Stimulated activated effector memory CD8-positive, alpha-beta T cell treated with anti-CD3 and anti-CD28 coated beads, Interleukin-12 subunit alpha, Interleukin-12 subunit beta, amount 100 ng/mL, for 72 hours (primary cell): Measurements from ENCODE around the gene LONP1.
A peak's percentile ranks its signal among the peaks of the same experiment; 100 is the strongest.
"Not testable (repeated sequence)": the region's sequence is repeated elsewhere in the genome, so short reads cannot be mapped to it uniquely, and the experiment has no call there.

Experiments used
- ATAC-seq: fragments of 150-1000 bp; cut with Tn5 transposase; 2 replicates; pipeline ENCODE4 v1.10.0; 2021
- DNase-seq, 2 donors: peaks; one replicate each; pipeline ENCODE4 v3.0.0; 2021 to 2022; ENCODE audit warnings: low spot score in 2 of 2
- H3K27ac Mint-ChIP-seq: one replicate; pipeline ENCODE4 v1.8.0; 2022; ENCODE audit warnings: mild to moderate bottlenecking, mixed read lengths
- H3K36me3 Mint-ChIP-seq: one replicate; pipeline ENCODE4 v1.8.0; 2022; ENCODE audit warnings: mild to moderate bottlenecking, mixed read lengths
- H3K4me1 Mint-ChIP-seq: one replicate; pipeline ENCODE4 v1.8.0; 2022; ENCODE audit warnings: mixed read lengths
- H3K4me3 Mint-ChIP-seq: one replicate; pipeline ENCODE4 v1.8.0; 2022; ENCODE audit warnings: mild to moderate bottlenecking, mixed read lengths
- H3K9me3 Mint-ChIP-seq: one replicate; pipeline ENCODE4 v1.8.0; 2022; ENCODE audit warnings: mixed read lengths

LONP1 gene

DNA sequence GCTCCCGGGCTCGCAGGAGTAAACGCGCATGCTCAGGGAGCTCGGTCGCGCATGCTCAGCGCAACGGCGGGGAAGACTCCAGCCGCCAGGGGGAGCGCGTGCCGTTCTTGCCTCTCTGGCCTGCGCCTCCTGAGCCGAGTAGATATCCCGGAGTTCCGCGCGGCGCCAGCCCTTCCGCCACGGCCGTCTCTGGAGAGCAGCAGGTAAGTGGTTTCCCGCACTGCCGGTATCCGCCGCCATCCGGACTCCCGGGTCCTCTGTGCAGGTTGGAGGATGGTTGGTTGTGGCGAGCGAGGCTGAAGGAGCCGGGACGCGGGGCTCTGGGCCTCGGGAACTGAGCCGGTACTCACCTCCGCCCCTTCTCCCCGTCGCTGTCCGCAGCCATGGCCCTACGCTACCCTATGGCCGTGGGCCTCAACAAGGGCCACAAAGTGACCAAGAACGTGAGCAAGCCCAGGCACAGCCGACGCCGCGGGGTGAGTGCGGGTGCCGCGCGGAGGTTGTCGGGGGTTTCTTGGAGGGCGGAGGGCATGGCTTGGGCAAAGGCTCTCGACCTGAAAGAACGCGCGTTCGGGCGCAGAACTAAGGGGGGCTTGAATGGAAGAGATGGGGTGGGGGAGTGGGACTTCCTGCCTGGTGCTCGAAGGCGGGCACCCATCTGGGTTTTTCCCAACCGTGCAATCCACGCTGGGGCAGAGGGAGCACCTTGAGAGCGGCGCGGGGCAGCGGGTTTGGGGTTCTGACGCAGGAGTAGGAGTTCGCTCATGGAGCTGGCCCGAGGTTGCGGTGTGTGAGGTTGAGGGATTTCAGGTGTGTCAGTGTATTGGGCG, 29.6 kb downstream of the LONP1 start, which contains the start of gene RPL36:
RPL36 (plus strand) TSS at position 171 of the 830 bp plus-strand sequence; CDS start at position 384, 213 bp downstream.
- peaks cover 59% of the 10 kb centered on the region for H3K4me1 Mint-ChIP-seq
- H3K9me3 Mint-ChIP-seq, result no peaks in the 10 kb centered on the region
- peak; percentile 100 for DNase-seq
- H3K36me3 Mint-ChIP-seq, result peaks cover 67% of the 10 kb centered on the region
- peak within 1 kb of the TSS; percentile 99 for H3K27ac Mint-ChIP-seq
- peak; percentile 68 for ATAC-seq
- peak within 1 kb of the TSS; percentile 99 for H3K4me3 Mint-ChIP-seq

DNA sequence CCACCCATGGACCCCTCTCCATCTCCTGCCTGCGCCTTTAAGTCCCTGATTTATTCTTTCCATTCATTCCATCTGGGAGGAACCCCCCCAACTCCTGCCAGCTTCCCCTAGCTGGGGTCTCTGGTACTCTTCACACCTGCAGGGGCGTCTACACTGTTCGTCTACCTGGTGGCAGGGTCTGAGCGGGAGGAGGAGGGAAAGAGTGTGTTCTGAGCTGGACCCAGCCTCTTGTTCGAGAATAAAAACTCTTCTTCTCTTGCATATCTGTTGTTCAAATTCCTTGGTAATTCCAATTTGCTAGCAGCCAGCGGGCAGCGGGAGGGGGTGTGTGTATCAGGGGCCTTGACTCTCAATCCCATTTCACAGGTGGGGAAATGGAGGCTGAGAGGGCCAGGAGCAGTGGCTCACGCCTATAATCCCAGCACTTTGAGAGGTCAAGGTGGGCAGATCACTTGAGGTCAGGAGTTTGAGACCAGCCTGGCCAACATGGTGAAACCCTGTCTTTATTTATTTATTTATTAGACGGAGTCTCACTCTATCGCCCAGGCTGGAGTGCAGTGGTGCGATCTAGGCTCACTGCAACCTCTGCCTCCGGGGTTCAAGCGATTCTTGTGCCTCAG, 31.6 kb downstream of the LONP1 start:
- peaks cover 39% of the 10 kb centered on the region for H3K4me1 Mint-ChIP-seq
- H3K9me3 Mint-ChIP-seq, DNase-seq, ATAC-seq: not testable (repeated sequence)
- peak overlapping the region; percentile 75 for H3K4me3 Mint-ChIP-seq
- H3K36me3 Mint-ChIP-seq, result peaks cover 47% of the 10 kb centered on the region
- H3K27ac Mint-ChIP-seq, result peak overlapping the region; percentile 46

GRCh38 chr19:5687360-5688198, 32.4 kb downstream of the LONP1 start:
- Mint-ChIP-seq H3K36me3 (peaks cover 39% of the 10 kb centered on the region), H3K9me3 (no peaks in the 10 kb centered on the region), H3K27ac (peak overlapping the region; percentile 68)

DNA sequence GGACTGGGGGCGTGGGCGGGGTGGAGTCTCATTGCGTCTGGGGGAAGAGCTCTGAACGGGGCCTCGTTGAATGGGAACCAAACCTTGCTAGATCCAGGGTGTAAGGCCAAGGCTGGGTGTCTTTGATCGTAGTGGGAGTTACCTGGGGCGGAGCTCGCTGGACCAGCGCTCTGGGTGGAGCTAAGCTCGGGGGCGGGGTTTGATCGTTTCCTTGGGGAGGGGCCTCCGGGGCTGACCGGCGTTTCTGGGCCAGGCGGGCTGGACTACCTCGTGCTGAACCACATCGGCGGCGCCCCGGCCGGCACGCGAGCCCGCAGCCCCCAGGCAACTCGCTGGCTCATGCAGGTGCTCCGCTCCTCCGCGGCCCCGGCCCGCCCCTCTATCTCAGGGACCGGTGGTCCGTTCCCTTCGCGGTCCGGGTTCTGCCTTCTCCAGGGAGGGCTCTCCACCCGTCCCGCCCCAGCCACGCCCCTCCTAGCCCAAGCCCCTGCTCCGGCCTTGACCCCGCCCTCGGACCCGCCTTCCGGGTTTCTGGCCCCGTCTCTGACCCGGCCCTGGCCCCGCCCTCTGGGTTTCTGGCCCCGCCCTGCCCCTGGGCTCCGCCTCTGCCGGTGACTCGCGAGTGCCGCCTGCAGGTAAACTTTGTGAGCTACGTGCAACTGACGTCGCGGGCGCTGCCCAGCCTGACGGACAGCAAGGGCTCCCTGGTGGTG, 33.1 kb downstream of the LONP1 start:
- Mint-ChIP-seq H3K9me3 (no peaks in the 10 kb centered on the region), H3K36me3 (peaks cover 31% of the 10 kb centered on the region), H3K4me1 (peaks cover 30% of the 10 kb centered on the region), H3K4me3 (peak overlapping the region; percentile 75), H3K27ac (peak overlapping the region; percentile 68)
- peak; percentile 77 for ATAC-seq
- DNase-seq, result peak; percentile 100

More at GRCh38 chr19:5687360-5688198, 32.4 kb downstream of the LONP1 start:
- Mint-ChIP-seq H3K4me3 (peak overlapping the region; percentile 75), H3K4me1 (peaks cover 31% of the 10 kb centered on the region)
- ATAC-seq, result no peak
- no peak for DNase-seq

DNA sequence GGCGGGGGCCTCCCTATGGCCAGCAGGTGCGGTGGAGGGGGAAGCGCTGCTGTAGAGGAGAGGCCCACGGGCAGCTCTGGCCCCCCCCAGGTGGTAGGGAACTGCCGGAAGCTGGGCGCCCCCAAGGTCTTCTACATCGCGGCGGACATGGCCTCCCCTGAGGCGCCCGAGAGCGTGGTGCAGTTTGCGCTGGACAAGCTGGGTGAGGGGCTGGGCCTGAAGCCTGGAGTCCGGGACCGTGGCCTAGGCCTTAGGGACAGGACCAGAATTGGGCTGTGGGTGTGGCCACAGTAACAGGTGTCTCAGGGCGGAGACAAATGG, 33.7 kb downstream of the LONP1 start:
- peaks cover 35% of the 10 kb centered on the region for H3K4me1 Mint-ChIP-seq
- ATAC-seq (no peak), DNase-seq (no peak)
- peaks cover 31% of the 10 kb centered on the region for H3K36me3 Mint-ChIP-seq
- H3K9me3 Mint-ChIP-seq, result no peaks in the 10 kb centered on the region
- peak overlapping the region; percentile 68 for H3K27ac Mint-ChIP-seq
- peak overlapping the region; percentile 75 for H3K4me3 Mint-ChIP-seq

- DNase-seq (no peak), ATAC-seq (no peak)
- H3K4me3 Mint-ChIP-seq, result no peak overlapping the region
- H3K9me3 Mint-ChIP-seq, result no peaks in the 10 kb centered on the region
- peaks cover 34% of the 10 kb centered on the region for H3K4me1 Mint-ChIP-seq
- H3K27ac Mint-ChIP-seq, result no peak overlapping the region
- peaks cover 29% of the 10 kb centered on the region for H3K36me3 Mint-ChIP-seq
Measured at GRCh38 chr19:5684694-5685430, 35.1 kb downstream of the LONP1 start.

DNA sequence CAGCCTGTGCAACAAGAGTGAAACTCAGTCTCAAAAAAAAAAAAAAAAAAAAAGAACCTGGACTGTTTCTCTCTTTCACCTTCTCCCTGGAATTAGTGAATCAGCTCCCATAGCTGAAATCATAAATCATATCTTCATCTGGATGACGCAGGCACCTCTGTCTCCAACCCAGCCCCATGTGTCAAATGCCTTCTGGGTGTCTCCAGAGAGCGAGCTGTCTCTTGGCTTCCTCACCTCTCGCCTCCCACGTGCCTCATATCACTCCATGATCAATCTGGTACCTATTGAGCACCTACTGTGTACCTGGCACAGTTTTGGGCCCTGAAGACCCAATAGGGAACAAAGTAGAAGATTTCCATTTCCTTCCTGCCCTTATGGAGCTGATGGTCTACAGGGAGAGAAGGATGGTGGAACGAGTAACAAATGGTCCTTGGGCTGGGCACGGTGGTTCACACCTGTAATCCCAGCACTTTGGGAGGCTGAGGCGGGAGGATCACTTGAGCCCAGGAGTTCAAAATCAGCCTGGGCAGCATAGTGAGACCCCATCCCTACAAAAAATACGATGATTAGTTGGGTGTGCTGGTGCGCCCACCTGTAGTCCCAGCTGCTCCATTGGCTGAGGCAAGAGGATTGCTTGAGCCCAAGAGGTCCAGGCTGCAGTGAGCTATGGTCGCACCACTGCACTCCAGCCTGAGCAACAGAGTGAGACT, 36.6 kb downstream of the LONP1 start:
- Mint-ChIP-seq H3K9me3 (no peaks in the 10 kb centered on the region), H3K36me3 (peaks cover 35% of the 10 kb centered on the region), H3K4me1 (peaks cover 40% of the 10 kb centered on the region), H3K27ac (no peak overlapping the region), H3K4me3 (peak overlapping the region; percentile 13)
- ATAC-seq (no peak), DNase-seq (no peak)

DNA sequence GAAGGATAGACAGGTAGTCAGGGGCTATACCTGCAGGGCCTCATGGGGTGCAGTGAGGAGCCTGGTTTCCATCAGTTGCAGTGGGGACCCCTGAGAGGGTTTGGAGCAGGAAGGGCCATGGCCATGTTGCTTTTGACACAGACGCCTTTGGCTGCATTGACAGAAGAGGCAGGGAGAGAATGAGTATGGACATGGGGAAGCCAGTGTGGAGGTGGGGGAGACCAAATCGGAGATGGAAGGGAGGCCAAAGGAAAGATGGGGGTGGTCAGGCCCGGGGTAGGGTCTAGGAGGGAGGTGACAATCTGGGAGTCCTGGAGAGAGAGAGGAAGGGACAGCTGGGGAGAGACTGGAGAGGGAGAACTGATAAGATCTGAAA, 37.9 kb downstream of the LONP1 start:
- Mint-ChIP-seq H3K4me1 (peaks cover 36% of the 10 kb centered on the region), H3K9me3 (no peaks in the 10 kb centered on the region), H3K4me3 (peak overlapping the region; percentile 84), H3K36me3 (peaks cover 46% of the 10 kb centered on the region), H3K27ac (peak overlapping the region; percentile 96)
- ATAC-seq (no peak), DNase-seq (no peak)

DNA sequence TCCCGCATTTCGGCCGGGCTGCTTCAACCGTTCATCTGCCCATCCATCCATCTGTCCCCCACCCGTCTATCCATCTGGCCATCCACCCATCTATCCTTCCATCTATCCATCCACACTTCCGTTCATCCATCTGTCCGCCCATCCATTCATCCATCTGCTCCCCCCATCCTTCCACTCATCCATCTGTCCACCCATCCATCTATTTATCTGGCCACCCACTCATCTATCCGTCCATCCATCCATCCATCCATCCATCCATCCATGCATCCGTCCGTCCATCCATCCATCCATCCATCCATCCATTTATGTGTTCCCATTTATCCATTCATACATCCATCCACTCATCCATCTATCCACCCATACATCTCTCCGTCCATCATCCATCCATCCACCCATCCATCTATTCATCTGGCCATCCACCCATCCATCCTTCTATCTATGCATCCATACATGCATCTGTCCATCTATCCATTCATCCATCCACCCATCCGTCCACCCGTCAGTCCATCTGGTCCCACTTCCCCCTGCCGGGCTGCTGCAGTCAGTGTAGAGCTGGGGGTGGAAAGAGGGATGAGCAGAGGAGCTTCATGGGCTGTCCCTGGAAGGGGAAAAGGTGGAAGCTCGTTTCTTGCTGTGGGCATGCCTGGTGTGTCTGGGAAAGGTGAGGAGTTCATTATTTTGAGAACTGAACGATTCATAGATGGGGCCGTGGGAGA, 38.4 kb downstream of the LONP1 start:
- no peak for DNase-seq
- ATAC-seq, result no peak
- H3K36me3 Mint-ChIP-seq, result peaks cover 43% of the 10 kb centered on the region
- H3K4me3 Mint-ChIP-seq, result peak overlapping the region; percentile 84
- no peaks in the 10 kb centered on the region for H3K9me3 Mint-ChIP-seq
- peaks cover 36% of the 10 kb centered on the region for H3K4me1 Mint-ChIP-seq
- H3K27ac Mint-ChIP-seq, result peak overlapping the region; percentile 96

GRCh38 chr19:5680437-5681368, 39.2 kb downstream of the LONP1 start, which contains the start of the genes HSD11B1L and MICOS13:
Gene HSD11B1L (plus strand): TSS chr19:5681027. CDS start chr19:5684833, 3,806 bp downstream.
Gene MICOS13 (minus strand): TSS chr19:5680516. CDS start chr19:5680486, 30 bp downstream.
- Mint-ChIP-seq H3K9me3 (no peaks in the 10 kb centered on the region), H3K4me1 (peaks cover 37% of the 10 kb centered on the region), H3K4me3 (peak within 1 kb of the TSS; percentile 84), H3K27ac (peak within 1 kb of the TSS; percentile 96), H3K36me3 (peaks cover 41% of the 10 kb centered on the region)
- ATAC-seq (peak; percentile 97), DNase-seq (peak; percentile 97 to 99)

GRCh38 chr19:5680084-5680436, 39.9 kb downstream of the LONP1 start:
- ATAC-seq, result no peak
- peak overlapping the region; percentile 96 for H3K27ac Mint-ChIP-seq
- H3K36me3 Mint-ChIP-seq, result peaks cover 41% of the 10 kb centered on the region
- DNase-seq, result no peak
- H3K9me3 Mint-ChIP-seq, result no peaks in the 10 kb centered on the region
- peaks cover 41% of the 10 kb centered on the region for H3K4me1 Mint-ChIP-seq
- H3K4me3 Mint-ChIP-seq, result peak overlapping the region; percentile 84

GRCh38 chr19:5679289-5680083, 40.5 kb downstream of the LONP1 start:
- peaks cover 41% of the 10 kb centered on the region for H3K36me3 Mint-ChIP-seq
- H3K4me1 Mint-ChIP-seq, result peaks cover 41% of the 10 kb centered on the region
- no peaks in the 10 kb centered on the region for H3K9me3 Mint-ChIP-seq
- ATAC-seq (no peak), DNase-seq (no peak)
- peak overlapping the region; percentile 96 for H3K27ac Mint-ChIP-seq
- peak overlapping the region; percentile 84 for H3K4me3 Mint-ChIP-seq
